ENCODE data around the gene METTL16.

Gene METTL16

GRCh38 chr17:2373179-2373578 lies 138.5 kb downstream of the METTL16 start:
- H4K20me1 ChIP-seq (ENCODE audit: low read depth, low read length): no peaks in the 10 kb centered on the region
- H3F3A ChIP-seq (ENCODE audit: insufficient read depth): no peaks in the 10 kb centered on the region
- no peak overlapping the region for H3K9ac ChIP-seq (ENCODE audit: low read length)
- H3K79me2 ChIP-seq (ENCODE audit: insufficient read depth, low read length): no peaks in the 10 kb centered on the region
- no peaks in the 10 kb centered on the region for H3K36me3 ChIP-seq (ENCODE audit: low read length)
- no peak for TF ChIP-seq CTCF (IDR thresholded peaks at IDR 0.05; ENCODE audit: insufficient read depth, low read length, poor library complexity, severe bottlenecking)
- TF ChIP-seq EZH2phosphoT487 (conservative IDR thresholded peaks at IDR 0.05; ENCODE audit: low read length): no peak
- H3K27me3 ChIP-seq (ENCODE audit: low read length): no peaks in the 10 kb centered on the region
- H2AFZ ChIP-seq (ENCODE audit: low read depth, low read length, severe bottlenecking): no peak overlapping the region
- H3K4me2 ChIP-seq (ENCODE audit: low read depth, low read length, poor library complexity, severe bottlenecking): no peak overlapping the region
- H3K4me3 ChIP-seq (ENCODE audit: insufficient read depth, low read length, poor library complexity, severe bottlenecking): no peak overlapping the region
- H3K9me2 ChIP-seq (replicated peaks; ENCODE audit: insufficient read depth, low read length): no peaks in the 10 kb centered on the region
- H3K27ac ChIP-seq (ENCODE audit: low read depth, low read length): no peak overlapping the region
- H3K9me3 ChIP-seq (ENCODE audit: insufficient read depth, low read length): no peaks in the 10 kb centered on the region

GRCh38 chr17:2372681-2373080 lies 139.0 kb downstream of the METTL16 start:
- no peak overlapping the region for H2AFZ ChIP-seq (ENCODE audit: low read depth, low read length, severe bottlenecking)
- no peaks in the 10 kb centered on the region for H3K27me3 ChIP-seq (ENCODE audit: low read length)
- H3K36me3 ChIP-seq (ENCODE audit: low read length): no peaks in the 10 kb centered on the region
- H3K9ac ChIP-seq (ENCODE audit: low read length): no peak overlapping the region
- no peak overlapping the region for H3K4me3 ChIP-seq (ENCODE audit: insufficient read depth, low read length, poor library complexity, severe bottlenecking)
- no peak overlapping the region for H3K27ac ChIP-seq (ENCODE audit: low read depth, low read length)
- no peaks in the 10 kb centered on the region for H3K9me3 ChIP-seq (ENCODE audit: insufficient read depth, low read length)
- no peaks in the 10 kb centered on the region for H3K79me2 ChIP-seq (ENCODE audit: insufficient read depth, low read length)
- no peaks in the 10 kb centered on the region for H3F3A ChIP-seq (ENCODE audit: insufficient read depth)
- no peak overlapping the region for H3K4me2 ChIP-seq (ENCODE audit: low read depth, low read length, poor library complexity, severe bottlenecking)
- H3K9me2 ChIP-seq (replicated peaks; ENCODE audit: insufficient read depth, low read length): no peaks in the 10 kb centered on the region
- no peak for TF ChIP-seq CTCF (IDR thresholded peaks at IDR 0.05; ENCODE audit: insufficient read depth, low read length, poor library complexity, severe bottlenecking)
- no peak for TF ChIP-seq EZH2phosphoT487 (conservative IDR thresholded peaks at IDR 0.05; ENCODE audit: low read length)
- H4K20me1 ChIP-seq (ENCODE audit: low read depth, low read length): no peaks in the 10 kb centered on the region

GRCh38 chr17:2372180-2372579 lies 139.5 kb downstream of the METTL16 start:
- no peaks in the 10 kb centered on the region for H3F3A ChIP-seq (ENCODE audit: insufficient read depth)
- H3K79me2 ChIP-seq (ENCODE audit: insufficient read depth, low read length): no peaks in the 10 kb centered on the region
- H4K20me1 ChIP-seq (ENCODE audit: low read depth, low read length): no peaks in the 10 kb centered on the region
- no peaks in the 10 kb centered on the region for H3K9me2 ChIP-seq (replicated peaks; ENCODE audit: insufficient read depth, low read length)
- no peaks in the 10 kb centered on the region for H3K9me3 ChIP-seq (ENCODE audit: insufficient read depth, low read length)
- H3K36me3 ChIP-seq (ENCODE audit: low read length): no peaks in the 10 kb centered on the region
- no peak overlapping the region for H3K27ac ChIP-seq (ENCODE audit: low read depth, low read length)
- no peak overlapping the region for H2AFZ ChIP-seq (ENCODE audit: low read depth, low read length, severe bottlenecking)
- no peak overlapping the region for H3K4me2 ChIP-seq (ENCODE audit: low read depth, low read length, poor library complexity, severe bottlenecking)
- H3K27me3 ChIP-seq (ENCODE audit: low read length): no peaks in the 10 kb centered on the region
- no peak for TF ChIP-seq CTCF (IDR thresholded peaks at IDR 0.05; ENCODE audit: insufficient read depth, low read length, poor library complexity, severe bottlenecking)
- TF ChIP-seq EZH2phosphoT487 (conservative IDR thresholded peaks at IDR 0.05; ENCODE audit: low read length): no peak
- H3K9ac ChIP-seq (ENCODE audit: low read length): no peak overlapping the region
- no peak overlapping the region for H3K4me3 ChIP-seq (ENCODE audit: insufficient read depth, low read length, poor library complexity, severe bottlenecking)
